HG03039 (cell line): ENCODE measurements around the gene SLC39A10.

ENCODE experiments used
- ATAC-seq: cut with Tn5 transposase; IDR thresholded peaks from one replicate; pipeline ENCODE4 v1.9.1; 2021; ENCODE audit warnings: mild to moderate bottlenecking, moderate library complexity; ENCODE audit not compliant: unreplicated experiment

The SLC39A10 gene, protein sequence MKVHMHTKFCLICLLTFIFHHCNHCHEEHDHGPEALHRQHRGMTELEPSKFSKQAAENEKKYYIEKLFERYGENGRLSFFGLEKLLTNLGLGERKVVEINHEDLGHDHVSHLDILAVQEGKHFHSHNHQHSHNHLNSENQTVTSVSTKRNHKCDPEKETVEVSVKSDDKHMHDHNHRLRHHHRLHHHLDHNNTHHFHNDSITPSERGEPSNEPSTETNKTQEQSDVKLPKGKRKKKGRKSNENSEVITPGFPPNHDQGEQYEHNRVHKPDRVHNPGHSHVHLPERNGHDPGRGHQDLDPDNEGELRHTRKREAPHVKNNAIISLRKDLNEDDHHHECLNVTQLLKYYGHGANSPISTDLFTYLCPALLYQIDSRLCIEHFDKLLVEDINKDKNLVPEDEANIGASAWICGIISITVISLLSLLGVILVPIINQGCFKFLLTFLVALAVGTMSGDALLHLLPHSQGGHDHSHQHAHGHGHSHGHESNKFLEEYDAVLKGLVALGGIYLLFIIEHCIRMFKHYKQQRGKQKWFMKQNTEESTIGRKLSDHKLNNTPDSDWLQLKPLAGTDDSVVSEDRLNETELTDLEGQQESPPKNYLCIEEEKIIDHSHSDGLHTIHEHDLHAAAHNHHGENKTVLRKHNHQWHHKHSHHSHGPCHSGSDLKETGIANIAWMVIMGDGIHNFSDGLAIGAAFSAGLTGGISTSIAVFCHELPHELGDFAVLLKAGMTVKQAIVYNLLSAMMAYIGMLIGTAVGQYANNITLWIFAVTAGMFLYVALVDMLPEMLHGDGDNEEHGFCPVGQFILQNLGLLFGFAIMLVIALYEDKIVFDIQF

GRCh38 chr2:195656859-195657633 is at the start of gene SLC39A10:
TSS of gene SLC39A10 (plus strand) at chr2:195657226. CDS start at chr2:195680043, 22,817 bp downstream.
- ATAC-seq = peak; percentile 70

GRCh38 chr2:195608768-195609454 is 48.1 kb upstream of the SLC39A10 start:
- no peak for ATAC-seq

- ATAC-seq = no peak
Measured at GRCh38 chr2:195610717-195611116, 46.3 kb upstream of the SLC39A10 start.

DNA sequence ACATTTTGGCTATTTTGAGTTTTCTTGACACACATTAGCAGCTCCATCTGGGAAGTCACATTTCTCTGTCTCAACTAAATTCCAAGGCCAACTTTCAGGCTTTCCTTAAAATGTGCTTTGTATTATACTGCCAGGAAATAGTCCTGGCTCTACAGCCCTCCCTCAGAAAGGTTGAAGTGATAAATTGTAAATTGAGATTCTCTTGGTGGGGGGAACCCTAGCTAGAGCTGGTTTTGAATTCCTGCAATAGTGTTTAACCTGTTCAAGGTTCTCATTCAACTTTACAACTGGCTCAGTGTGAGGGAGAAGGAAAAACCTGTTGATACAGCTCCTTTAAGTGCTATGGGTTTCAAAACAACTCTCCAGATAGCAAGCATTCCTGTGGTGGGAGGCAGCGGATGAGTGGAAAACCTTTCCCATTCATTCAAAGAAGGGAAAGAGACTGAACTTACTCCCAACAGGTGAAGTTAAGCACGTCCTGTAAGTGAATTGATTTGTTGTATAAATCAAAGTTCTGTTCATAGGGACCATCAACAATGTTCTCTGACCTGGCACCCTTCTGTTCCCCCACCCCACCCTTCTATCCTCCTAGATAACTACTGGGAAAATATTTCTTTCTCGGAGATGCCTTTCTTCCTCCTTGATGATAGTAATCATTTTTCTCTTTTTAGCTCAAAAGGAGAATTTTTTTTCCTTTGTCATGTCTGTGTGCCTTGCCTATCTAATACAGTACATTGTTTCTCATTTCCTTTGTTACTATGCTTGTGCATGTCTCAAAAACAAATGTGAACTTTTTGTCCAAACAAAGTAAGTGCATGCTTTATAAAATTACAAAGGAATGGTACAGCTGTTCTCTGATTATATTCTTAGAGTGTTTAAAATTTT is 44.2 kb upstream of the SLC39A10 start:
- ATAC-seq = no peak

DNA sequence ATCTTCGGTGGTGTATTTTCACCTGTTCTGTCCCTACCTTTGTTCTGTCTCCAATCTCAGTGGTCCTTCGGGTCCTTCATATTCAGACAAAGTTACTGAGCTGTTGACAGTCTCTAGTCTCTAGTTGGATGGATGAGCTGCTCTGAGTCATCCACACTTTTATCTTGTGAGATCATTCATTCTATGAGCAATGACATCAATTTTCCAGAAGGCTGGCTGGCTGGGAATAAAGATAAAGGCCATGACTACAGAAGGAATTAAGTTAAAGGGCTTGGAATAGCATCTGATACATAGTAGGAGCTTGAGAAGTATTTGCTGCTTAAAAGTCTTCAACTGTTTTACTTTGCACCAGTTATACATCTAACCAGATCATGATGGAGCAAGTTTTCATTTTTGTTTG is 43.1 kb upstream of the SLC39A10 start:
- no peak for ATAC-seq

- no peak for ATAC-seq
Measured at GRCh38 chr2:195619590-195619989, 37.4 kb upstream of the SLC39A10 start.

- no peak for ATAC-seq
Measured at GRCh38 chr2:195620501-195620900, 36.5 kb upstream of the SLC39A10 start.

GRCh38 chr2:195622966-195623365 is 34.1 kb upstream of the SLC39A10 start:
- ATAC-seq = no peak

DNA sequence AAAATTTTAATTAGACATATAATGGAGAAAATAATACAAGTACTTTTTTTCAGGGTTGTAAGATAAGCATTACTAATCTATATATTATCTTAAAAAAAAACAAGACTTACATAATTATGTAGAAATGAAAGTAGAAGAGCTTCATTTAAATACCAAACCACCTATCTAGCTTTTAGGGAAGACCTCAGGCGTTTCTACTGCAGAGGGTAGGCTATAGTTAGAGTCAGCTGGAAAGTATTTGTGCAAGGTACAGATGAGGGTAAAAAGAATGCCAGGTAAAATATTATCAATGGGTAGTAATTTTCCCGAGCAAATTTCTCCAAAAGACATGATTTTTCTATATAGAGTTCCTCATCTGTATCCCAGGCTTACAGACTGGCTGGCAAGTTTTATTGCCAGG is 30.5 kb upstream of the SLC39A10 start:
- ATAC-seq = no peak

DNA sequence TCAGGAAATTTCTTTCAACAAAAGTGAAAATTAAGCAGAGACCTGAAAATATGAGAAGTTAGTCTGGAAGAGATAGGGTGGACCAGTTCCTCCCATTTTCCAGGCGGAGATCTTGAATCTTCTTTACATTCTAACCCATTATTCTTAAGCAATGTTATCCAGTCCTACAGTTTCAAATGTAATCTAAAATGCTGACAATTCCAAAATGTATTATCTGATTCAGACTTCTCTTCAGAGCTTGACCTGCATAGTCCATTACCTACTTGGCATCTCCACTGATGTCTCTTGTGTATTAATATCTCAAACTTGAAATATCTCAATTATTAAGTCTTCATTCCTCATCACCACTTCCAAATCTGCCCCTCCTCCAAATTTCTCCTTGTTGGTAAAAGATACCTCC is 28.4 kb upstream of the SLC39A10 start:
- ATAC-seq = no peak

- no peak for ATAC-seq
Measured at GRCh38 chr2:195632856-195633572, 24.0 kb upstream of the SLC39A10 start.

DNA sequence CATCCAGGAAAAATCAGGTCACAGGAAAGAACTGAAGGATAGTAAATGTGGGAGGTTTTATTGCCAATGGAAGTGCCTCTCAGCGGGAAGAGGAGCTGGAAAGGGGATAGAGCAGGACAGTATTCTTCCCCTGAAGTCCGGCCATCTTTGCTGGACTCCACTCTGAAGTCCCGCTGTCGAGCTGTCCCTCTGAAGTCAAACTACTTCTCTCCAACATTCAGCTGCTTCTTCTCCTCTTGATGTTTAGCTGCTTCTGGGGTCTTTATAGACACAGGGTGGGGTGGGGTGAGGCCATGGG is 23.5 kb upstream of the SLC39A10 start:
- no peak for ATAC-seq

GRCh38 chr2:195633974-195634373 is 23.1 kb upstream of the SLC39A10 start:
- no peak for ATAC-seq

DNA sequence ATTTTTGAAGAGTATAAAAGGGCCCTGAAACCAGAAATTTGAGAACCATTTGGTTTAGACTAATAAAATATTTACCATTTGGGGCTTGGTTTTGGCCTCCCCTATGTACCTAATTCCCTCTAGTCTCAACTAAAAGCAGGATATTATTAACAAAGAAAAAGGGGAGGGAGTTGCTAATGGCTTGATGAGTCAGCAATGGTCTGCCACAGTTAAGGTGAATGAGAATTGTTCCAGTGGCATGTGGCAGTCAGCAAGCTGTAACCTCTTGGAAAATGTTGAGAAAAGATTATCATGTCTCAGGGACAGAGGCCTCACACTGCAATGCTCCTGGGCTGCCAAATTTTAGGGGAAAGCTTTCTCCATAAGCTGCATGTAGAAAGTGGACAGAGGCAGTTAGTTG is 20.1 kb upstream of the SLC39A10 start:
- no peak for ATAC-seq

GRCh38 chr2:195638750-195639149 is 18.3 kb upstream of the SLC39A10 start:
- ATAC-seq = no peak

- ATAC-seq = no peak
Measured at GRCh38 chr2:195639238-195639858, 17.7 kb upstream of the SLC39A10 start.

DNA sequence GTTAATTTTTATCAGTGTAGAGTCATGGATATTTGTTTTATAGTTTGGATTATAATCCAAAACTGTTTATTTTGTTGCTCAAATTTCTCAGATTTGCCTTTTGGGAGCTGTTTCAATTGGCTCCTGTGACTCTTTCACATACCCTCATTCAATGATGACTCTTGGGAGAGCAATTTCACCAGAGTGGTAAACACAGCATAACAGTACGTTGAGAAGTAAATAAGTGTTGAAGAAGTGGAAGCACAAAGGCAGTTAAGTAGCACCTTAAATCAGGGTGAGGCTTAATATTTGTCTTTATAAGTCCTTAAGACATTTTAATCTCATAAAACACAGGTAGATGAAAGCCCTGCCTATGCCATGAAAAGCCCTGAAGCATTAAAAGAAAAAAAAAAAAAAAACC is 17.1 kb upstream of the SLC39A10 start:
- no peak for ATAC-seq

GRCh38 chr2:195642027-195642678 is 14.9 kb upstream of the SLC39A10 start:
- no peak for ATAC-seq
